GM23248 (cell line): ENCODE results near the gene MVB12B. TPM values are rescaled to one million over a fixed set of nuclear protein-coding genes. Genes with fewer than 3 reads are reported as not detected.

Experiments used
- DNase-seq: peaks from one replicate; pipeline ENCODE4 v3.0.0-alpha.2; 2015
- H2AFZ ChIP-seq: fragments of 200-600 bp; sonication (generic); 2 replicates; pipeline ENCODE4 v1.6.1; 2016; ENCODE audit warnings: antibody characterized with exemption
- H3F3A ChIP-seq: fragments of 200-600 bp; sonication (generic); 2 replicates; pipeline ENCODE4 v1.6.1; 2016; ENCODE audit warnings: mild to moderate bottlenecking, antibody characterized with exemption, mixed run types; ENCODE audit not compliant: insufficient read depth
- H3K27ac ChIP-seq: fragments of 200-600 bp; sonication (generic); 2 replicates; pipeline ENCODE4 v1.5.1; 2016; ENCODE audit warnings: mild to moderate bottlenecking
- H3K27me3 ChIP-seq: fragments of 200-600 bp; sonication (generic); replicated peaks from 2 replicates; pipeline ENCODE4 v1.6.1; 2016; ENCODE audit warnings: mild to moderate bottlenecking; ENCODE audit not compliant: insufficient read depth
- H3K36me3 ChIP-seq: fragments of 200-600 bp; sonication (generic); 2 replicates; pipeline ENCODE4 v1.6.1; 2016; ENCODE audit warnings: low read depth, mild to moderate bottlenecking
- H3K4me1 ChIP-seq: fragments of 200-600 bp; sonication (generic); 2 replicates; pipeline ENCODE4 v1.6.1; 2016; ENCODE audit warnings: mild to moderate bottlenecking; ENCODE audit not compliant: insufficient read depth
- H3K4me2 ChIP-seq: fragments of 200-600 bp; sonication (generic); one replicate; pipeline ENCODE4 v1.6.1; 2016; ENCODE audit warnings: mild to moderate bottlenecking; ENCODE audit not compliant: unreplicated experiment
- H3K4me3 ChIP-seq: fragments of 200-600 bp; sonication (generic); 2 replicates; pipeline ENCODE4 v1.5.1; 2016; ENCODE audit warnings: mild to moderate bottlenecking
- H3K79me2 ChIP-seq: fragments of 200-600 bp; sonication (generic); 2 replicates; pipeline ENCODE4 v1.6.1; 2016; ENCODE audit warnings: mild to moderate bottlenecking; ENCODE audit not compliant: insufficient read depth
- H3K9ac ChIP-seq: fragments of 200-600 bp; sonication (generic); 2 replicates; pipeline ENCODE4 v1.6.1; 2016; ENCODE audit warnings: mild to moderate bottlenecking
- H3K9me2 ChIP-seq: fragments of 200-600 bp; sonication (generic); 2 replicates; pipeline ENCODE4 v1.6.1; 2016; ENCODE audit warnings: mixed run types, mild to moderate bottlenecking, moderate library complexity; ENCODE audit not compliant: insufficient read depth
- H3K9me3 ChIP-seq: fragments of 200-600 bp; sonication (generic); one replicate; pipeline ENCODE4 v1.6.1; 2017; ENCODE audit warnings: low read depth
- H4K20me1 ChIP-seq: fragments of 200-600 bp; sonication (generic); 2 replicates; pipeline ENCODE4 v1.6.0; 2016; ENCODE audit not compliant: insufficient read depth
- EZH2 ChIP-seq: fragments of 200-600 bp; sonication (generic); IDR thresholded peaks from 2 replicates; pipeline ENCODE4 v1.6.1; 2018; ENCODE audit warnings: antibody characterized with exemption, mild to moderate bottlenecking; ENCODE audit not compliant: insufficient read depth, poor library complexity, severe bottlenecking
- EZH2phosphoT487 ChIP-seq: fragments of 200-600 bp; sonication (generic); IDR thresholded peaks from 2 replicates; pipeline ENCODE4 v1.6.1; 2018; ENCODE audit warnings: antibody characterized with exemption, moderate library complexity, mild to moderate bottlenecking, low read depth; ENCODE audit not compliant: insufficient read depth
- WGBS, 2 experiments: methylation state at CpG; one replicate each; pipeline ENCODE4 v1.1.6; 2015 to 2017; ENCODE audit warnings: low lambda C conversion rate in 2 of 2, low coverage in 1 of 2; ENCODE audit errors: missing lambda C conversion rate in 2 of 2; 5-methylcytosine and 5-hydroxymethylcytosine counted together
- in situ Hi-C: fragments of 300-500 bp; cut with MboI; formaldehyde crosslinking; loops from 2 replicates; pipeline ENCODE4 v1.15.0; 2020
- polyA plus RNA-seq: library from polyadenylated mRNA; unstranded; fragments of >200 nt; fragmentation: Nextera tagmentation; extraction: Ambion mirVana; gene quantifications from 2 replicates; pipeline ENCODE4 v1.2.1, GENCODE V29; 2016
- total RNA-seq: library from RNA; depleted of rRNA; stranded (reverse); fragments of >200 nt; shearing (Covaris generic); gene quantifications from 2 replicates; pipeline ENCODE4 v1.2.3, GENCODE V29; 2014

MVB12B gene
- total and polyA plus RNA-seq, 2 experiments from 2014 or later: 2.4 to 5.5 TPM

DNA sequence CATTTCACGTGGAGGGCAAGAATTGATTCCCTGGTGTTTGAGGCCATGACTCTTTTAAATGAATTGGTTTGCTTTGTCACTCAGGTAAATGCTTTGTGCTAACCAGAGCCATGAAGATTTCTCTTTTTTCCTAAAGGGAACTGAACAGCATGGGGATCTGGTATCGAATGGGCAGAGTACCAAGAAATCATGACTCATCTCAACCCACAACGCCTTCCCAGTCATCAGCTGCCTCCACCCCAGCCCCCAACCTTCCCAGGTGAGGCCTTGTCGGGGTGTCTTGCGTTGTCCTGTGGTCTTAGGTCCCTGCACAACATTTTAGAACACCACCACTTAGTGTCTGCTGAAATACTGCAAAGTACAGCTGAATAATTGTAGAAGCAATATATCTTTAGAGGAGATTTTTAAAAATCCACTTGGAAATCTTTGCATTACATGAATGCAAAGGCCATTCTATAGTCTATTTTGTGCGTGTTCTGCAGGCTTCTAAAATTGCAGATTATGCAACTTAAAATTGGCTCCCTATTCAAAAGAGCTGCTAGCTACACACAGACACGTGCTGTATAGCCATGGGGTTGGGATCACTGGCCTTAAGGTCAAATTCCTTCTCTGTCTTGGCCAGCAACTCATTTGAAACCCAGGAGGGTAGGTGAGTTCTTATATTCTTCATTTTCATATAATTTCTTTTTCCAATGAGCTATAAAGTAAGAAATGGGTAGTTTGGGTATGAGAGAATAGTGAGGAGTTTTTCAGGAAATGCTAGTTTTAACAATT, 69.0 kb downstream of the MVB12B start:
- 73 to 82% methylated on average over 7 of the region's 7 CpGs for whole genome bisulfite sequencing, 2 experiments
- no peaks in the 10 kb centered on the region for H3K27me3 ChIP-seq

GRCh38 chr9:126397056-126397455, 70.4 kb downstream of the MVB12B start:
- in situ Hi-C loops: loop anchor here (5.0 kb wide), 1 partner anchor 95 kb away; no protein-coding TSS in a partner anchor
- no peak overlapping the region for H3K27ac ChIP-seq
- DNase-seq: no peak
- no peak for TF ChIP-seq EZH2phosphoT487
- TF ChIP-seq EZH2: no peak
- H3K4me2 ChIP-seq: no peak overlapping the region
- no peak overlapping the region for H3K9ac ChIP-seq
- no peaks in the 10 kb centered on the region for H3K79me2 ChIP-seq
- no peaks in the 10 kb centered on the region for H4K20me1 ChIP-seq
- 94 to 95% methylated on average over 5 of the region's 5 CpGs for WGBS, 2 experiments
- H3K9me3 ChIP-seq: no peaks in the 10 kb centered on the region
- no peak overlapping the region for H3K4me3 ChIP-seq
- no peaks in the 10 kb centered on the region for H3K27me3 ChIP-seq
- H2AFZ ChIP-seq: no peak overlapping the region
- no peaks in the 10 kb centered on the region for H3K36me3 ChIP-seq
- peaks cover 6% of the 10 kb centered on the region; the same call in 1 of the 2 replicates for H3K4me1 ChIP-seq
- no peaks in the 10 kb centered on the region for H3F3A ChIP-seq
- no peaks in the 10 kb centered on the region for H3K9me2 ChIP-seq

More for the DNA sequence above, 69.0 kb downstream of the MVB12B start:
- Histone ChIP-seq H3K4me3 (no peak overlapping the region), H3K9me2 (no peaks in the 10 kb centered on the region), H3K79me2 (no peaks in the 10 kb centered on the region), H3K4me2 (no peak overlapping the region), H3K27ac (no peak overlapping the region), H3K4me1 (peaks cover 6% of the 10 kb centered on the region; the same call in 1 of the 2 replicates), H3F3A (no peaks in the 10 kb centered on the region), H4K20me1 (no peaks in the 10 kb centered on the region), H3K36me3 (no peaks in the 10 kb centered on the region), H3K9ac (no peak overlapping the region), H3K9me3 (no peaks in the 10 kb centered on the region), H2AFZ (no peak overlapping the region)
- TF ChIP-seq EZH2phosphoT487 (no peak), EZH2 (no peak)
- peak; percentile 54 for DNase-seq
- in situ Hi-C loops: loop anchor here (5.0 kb wide), 1 partner anchor 93 kb away; no protein-coding TSS in a partner anchor

- H3K9me3 ChIP-seq: no peaks in the 10 kb centered on the region
Observed at GRCh38 chr9:126398403-126399058, 71.9 kb downstream of the MVB12B start.

DNA sequence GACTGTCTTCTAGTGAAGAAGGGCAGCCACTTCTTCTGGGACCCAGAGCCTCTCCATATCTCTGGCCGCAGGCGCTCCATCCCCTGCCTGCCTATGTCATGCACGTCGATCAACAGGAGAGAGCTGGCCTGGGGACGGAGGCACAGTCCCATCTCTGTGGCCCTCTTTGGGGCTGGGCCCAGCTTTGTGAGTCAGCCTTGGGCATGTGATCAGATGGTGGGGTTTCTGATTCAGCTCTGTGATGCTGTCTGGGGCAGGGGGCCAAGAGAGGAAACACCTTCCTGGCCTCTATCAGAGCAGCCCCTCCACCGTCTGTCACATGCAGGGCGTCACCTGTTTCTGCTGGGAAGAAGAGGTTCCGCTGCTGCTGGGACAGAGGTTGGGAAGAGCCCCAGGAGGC, 72.6 kb downstream of the MVB12B start:
- Histone ChIP-seq H3K4me3 (no peak overlapping the region), H3K36me3 (no peaks in the 10 kb centered on the region), H4K20me1 (no peaks in the 10 kb centered on the region), H3K9me3 (no peaks in the 10 kb centered on the region), H3K27me3 (no peaks in the 10 kb centered on the region), H3K79me2 (no peaks in the 10 kb centered on the region), H3K4me1 (peaks cover 6% of the 10 kb centered on the region; the same call in 1 of the 2 replicates), H3K9me2 (no peaks in the 10 kb centered on the region), H3K4me2 (no peak overlapping the region), H3K27ac (no peak overlapping the region), H3K9ac (no peak overlapping the region), H2AFZ (no peak overlapping the region), H3F3A (no peaks in the 10 kb centered on the region)
- no peak for TF ChIP-seq EZH2phosphoT487
- no peak for TF ChIP-seq EZH2
- WGBS, 2 experiments: 36 to 43% methylated on average over 8 of the region's 8 CpGs
- in situ Hi-C loops: loop anchor here (5.0 kb wide), 1 partner anchor 97 kb away; no protein-coding TSS in a partner anchor
- DNase-seq: peak; percentile 77

More at GRCh38 chr9:126398403-126399058, 71.9 kb downstream of the MVB12B start:
- no peak overlapping the region for H3K4me3 ChIP-seq
- H3K36me3 ChIP-seq: no peaks in the 10 kb centered on the region
- no peaks in the 10 kb centered on the region for H3K9me2 ChIP-seq
- no peaks in the 10 kb centered on the region for H4K20me1 ChIP-seq
- H3K9ac ChIP-seq: no peak overlapping the region
- no peaks in the 10 kb centered on the region for H3K79me2 ChIP-seq
- no peak overlapping the region for H3K27ac ChIP-seq
- in situ Hi-C loops: loop anchor here (5.0 kb wide), 1 partner anchor 96 kb away; no protein-coding TSS in a partner anchor
- peaks cover 6% of the 10 kb centered on the region; the same call in 1 of the 2 replicates for H3K4me1 ChIP-seq
- H2AFZ ChIP-seq: peak overlapping the region; percentile 45; the same call in 1 of the 2 replicates
- 18 to 20% methylated on average over 24 to 25 of the region's 25 CpGs for WGBS, 2 experiments
- no peak overlapping the region for H3K4me2 ChIP-seq
- DNase-seq: peak; percentile 75
- H3F3A ChIP-seq: no peaks in the 10 kb centered on the region
- TF ChIP-seq EZH2 (no peak), EZH2phosphoT487 (no peak)
- H3K27me3 ChIP-seq: no peaks in the 10 kb centered on the region
